ENCODE measurements around the gene GRHL1.
A peak's percentile ranks its signal among the peaks of the same experiment; 100 is the strongest.
"Not testable (repeated sequence)": the region's sequence is repeated elsewhere in the genome, so short reads cannot be mapped to it uniquely, and the experiment has no call there.

The GRHL1 gene

GRCh38 chr2:10028407-10028987, 77.0 kb downstream of the GRHL1 start:
- DNase-seq: no peak

- DNase-seq: no peak
These were observed 77.7 kb downstream of the GRHL1 start for GRCh38 chr2:10028988-10029874.

DNA sequence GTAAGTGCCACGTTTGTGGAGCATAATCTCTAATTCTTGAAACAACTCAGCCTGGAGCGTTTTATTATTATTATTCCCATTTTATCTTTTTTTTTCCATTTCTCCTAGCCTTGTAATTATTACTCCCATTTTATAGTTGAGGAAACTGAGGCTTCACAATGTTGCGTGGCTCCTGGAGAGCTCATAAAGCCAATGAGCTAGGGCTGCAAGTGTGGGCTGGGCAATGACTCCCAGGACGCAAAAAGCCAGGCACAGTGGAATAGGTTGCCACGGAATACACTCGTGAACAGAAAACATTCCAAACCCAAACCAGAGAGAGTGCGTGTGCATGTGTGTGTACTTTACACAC, 78.4 kb downstream of the GRHL1 start:
- no peak for DNase-seq

- no peak for DNase-seq
These were observed 78.8 kb downstream of the GRHL1 start for GRCh38 chr2:10030311-10030736.

- DNase-seq: not testable (repeated sequence)
These were observed 79.3 kb downstream of the GRHL1 start for GRCh38 chr2:10030798-10031197.

GRCh38 chr2:10031886-10032745, 80.6 kb downstream of the GRHL1 start:
- no peak for DNase-seq

DNA sequence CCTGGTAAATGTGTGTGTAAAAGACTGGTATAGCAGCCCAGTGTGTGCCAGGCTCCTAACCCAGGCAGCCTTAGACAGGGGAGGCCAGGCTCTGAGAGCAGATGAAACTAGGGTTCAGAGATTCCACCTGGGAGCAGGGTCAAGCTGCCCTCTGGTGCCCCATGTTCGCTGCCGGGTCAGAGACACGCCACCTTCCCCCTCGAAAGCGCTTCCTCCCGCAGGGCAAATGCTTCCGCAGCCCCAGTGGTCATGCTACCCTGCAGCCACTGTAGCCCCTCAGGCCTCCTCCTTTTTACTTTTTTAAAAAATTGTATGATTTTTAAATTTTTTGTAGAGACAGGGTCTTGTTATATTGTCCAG, 81.2 kb downstream of the GRHL1 start:
- no peak for DNase-seq

- DNase-seq: no peak
These were observed 81.9 kb downstream of the GRHL1 start for GRCh38 chr2:10033251-10034006.

DNA sequence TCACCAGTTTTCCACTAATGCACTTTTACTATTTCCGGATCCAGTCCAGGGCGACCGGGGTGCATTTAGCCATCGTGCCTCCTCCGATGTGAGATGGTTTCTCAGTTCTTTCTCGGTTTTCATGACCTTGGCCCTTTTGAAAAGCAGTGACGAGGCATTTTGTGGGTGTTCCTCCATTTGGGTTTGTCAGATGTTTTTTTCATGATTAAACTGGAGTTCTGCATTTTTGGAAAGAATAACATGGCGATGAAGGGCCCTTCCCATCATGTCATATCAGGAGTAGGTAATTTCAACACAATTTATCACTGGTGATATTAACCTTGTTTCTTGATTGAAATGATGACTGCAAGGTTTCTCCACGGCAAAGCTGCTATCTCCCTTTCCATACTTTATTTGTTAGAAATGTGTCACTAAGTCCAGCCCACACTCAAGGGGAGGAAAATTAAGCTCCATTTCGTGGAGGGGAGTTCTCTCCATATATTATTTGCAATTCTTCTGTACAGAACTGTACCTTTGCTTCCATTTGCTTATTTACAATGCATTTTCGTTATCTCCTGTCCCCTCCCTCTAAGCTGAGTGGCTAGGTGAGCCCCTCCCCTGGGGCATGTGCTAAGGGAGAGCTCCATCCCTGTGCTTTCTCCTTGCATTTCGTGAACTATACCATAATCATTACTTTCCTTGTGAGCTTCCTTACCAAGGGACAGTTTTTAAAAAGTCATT, 83.0 kb downstream of the GRHL1 start:
- DNase-seq: no peak

DNA sequence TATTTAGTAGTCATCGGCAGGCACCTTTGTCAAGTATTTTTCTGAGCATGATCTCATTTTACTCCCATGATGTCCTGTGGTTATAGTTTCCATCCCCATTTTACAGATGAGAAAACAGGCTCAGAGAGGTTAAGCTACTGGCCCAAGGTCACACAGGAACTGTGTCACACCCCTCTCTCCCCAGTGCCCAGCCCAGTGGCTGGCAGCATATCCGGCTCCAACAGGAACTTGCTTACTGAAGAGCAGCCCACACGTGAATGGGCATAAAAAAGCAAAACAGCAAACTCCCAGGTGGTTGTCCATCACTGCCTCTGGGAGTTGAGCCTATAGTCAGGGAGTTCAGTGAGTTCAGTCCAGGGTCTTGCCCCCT, 83.5 kb downstream of the GRHL1 start:
- DNase-seq: no peak

- no peak for DNase-seq
These were observed 84.1 kb downstream of the GRHL1 start for GRCh38 chr2:10035633-10036032.

DNA sequence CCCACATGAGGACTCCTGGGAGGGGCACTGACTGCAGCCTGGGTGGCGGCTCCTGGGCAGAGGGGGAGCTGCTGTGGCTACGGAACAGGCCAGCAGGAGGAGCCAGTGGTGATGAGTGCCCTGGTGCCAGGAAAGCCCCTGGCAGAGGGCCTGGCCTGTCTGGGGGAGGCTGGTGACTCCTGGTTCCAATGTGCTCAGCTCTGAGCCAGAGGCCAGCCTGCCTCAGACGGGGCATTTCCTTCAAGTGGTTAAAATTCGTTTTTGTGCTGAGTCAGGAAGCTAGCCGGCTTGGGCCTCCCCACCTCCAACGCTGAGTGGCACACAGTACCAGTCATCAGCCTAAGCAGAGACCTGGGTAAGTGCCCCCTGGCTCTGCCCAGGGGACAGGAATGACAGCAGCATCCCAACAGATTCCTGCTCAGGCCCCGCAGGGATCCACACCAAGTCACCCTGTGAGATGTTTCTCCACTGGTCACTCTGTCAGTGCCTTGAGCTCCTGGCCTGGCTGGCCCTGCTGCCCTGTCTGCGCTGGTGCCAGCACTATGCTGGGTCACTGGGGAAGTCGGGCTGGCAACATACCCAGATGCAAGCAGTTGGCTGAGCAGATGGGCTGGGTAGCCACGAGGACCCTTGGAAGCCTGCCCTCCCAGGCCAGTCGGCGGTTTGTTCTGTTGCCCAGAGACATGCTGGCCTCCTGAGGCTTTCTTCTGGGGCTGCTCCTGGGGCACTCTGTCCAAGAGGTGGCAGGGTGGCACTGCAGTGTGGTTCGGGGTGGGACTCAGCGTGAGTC, 84.8 kb downstream of the GRHL1 start:
- DNase-seq: peak; percentile 28

- no peak for DNase-seq
These were observed 86.6 kb downstream of the GRHL1 start for GRCh38 chr2:10038123-10038522.

GRCh38 chr2:10038716-10039115, 87.2 kb downstream of the GRHL1 start:
- no peak for DNase-seq

- DNase-seq: no peak
These were observed 88.3 kb downstream of the GRHL1 start for GRCh38 chr2:10039658-10040410.

DNA sequence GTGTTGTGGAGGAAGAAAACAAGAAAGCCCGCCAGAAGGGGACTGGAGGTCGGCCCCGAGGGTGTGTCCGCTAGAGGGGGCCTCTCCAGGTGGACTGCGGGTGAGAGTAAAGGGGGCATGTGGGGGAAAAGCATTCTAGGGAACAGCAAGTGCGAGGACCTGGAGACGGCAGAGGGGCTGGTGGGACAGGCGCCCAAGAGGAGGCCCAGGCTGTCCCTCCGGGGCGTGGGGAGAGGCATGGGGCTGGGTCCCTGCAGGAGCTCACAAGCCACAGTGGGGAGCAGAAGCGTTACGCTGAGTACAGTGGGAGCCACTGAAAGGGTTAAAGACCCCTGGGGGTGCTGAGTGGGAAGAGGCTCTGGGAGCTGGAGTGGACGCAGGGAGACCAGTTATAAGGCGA, 90.2 kb downstream of the GRHL1 start:
- DNase-seq: no peak

GRCh38 chr2:10042301-10043161, 91.0 kb downstream of the GRHL1 start:
- DNase-seq: no peak

GRCh38 chr2:10043256-10043905, 91.9 kb downstream of the GRHL1 start, which contains the start of gene KLF11:
TSS of gene KLF11 (plus strand) at chr2:10043550. CDS start at chr2:10043717, 167 bp downstream.
- peak; percentile 72 for DNase-seq
